Measurements from ENCODE around the gene NGFR.

DNA sequence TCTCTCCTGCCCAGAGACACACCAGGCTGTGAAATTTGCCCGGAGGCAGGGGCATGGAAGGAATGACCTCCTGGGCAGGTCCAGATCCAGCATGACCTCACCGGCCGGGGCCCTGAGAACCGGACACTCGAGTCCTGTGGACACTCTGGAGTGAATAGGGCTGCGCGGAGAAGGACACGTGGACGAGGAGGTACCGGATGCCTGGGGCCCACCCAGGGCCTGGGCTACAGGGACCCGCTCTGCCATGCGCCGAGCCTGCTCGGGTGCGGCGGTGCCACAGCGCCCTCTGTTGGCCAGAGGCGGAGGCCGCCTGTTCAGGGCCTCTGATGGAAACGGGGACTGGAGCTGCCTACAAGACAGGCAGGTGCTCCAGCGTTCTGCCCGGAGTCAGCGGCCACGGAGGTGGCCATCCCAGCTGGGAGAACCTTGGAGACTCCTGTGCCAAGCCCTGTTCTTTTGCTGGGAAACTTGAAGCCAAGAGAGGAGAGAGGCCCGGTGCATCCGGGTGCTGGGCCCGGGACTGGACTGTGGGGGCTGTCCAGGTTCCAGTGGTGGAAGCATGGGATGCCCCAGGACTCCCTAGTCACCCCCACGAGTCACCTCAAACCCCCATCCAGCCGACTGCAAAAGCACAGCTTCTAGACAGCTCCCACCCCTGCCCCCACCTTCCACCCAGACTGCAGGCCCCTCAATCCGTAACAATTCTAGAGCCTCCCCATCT is 61.3 kb downstream of the NGFR start:
- TF ChIP-seq EP300 (IDR thresholded peaks at IDR 0.05) (no peak), POLR2A (IDR thresholded peaks at IDR 0.05) (no peak)
- TF ChIP-seq, protein P1, sequence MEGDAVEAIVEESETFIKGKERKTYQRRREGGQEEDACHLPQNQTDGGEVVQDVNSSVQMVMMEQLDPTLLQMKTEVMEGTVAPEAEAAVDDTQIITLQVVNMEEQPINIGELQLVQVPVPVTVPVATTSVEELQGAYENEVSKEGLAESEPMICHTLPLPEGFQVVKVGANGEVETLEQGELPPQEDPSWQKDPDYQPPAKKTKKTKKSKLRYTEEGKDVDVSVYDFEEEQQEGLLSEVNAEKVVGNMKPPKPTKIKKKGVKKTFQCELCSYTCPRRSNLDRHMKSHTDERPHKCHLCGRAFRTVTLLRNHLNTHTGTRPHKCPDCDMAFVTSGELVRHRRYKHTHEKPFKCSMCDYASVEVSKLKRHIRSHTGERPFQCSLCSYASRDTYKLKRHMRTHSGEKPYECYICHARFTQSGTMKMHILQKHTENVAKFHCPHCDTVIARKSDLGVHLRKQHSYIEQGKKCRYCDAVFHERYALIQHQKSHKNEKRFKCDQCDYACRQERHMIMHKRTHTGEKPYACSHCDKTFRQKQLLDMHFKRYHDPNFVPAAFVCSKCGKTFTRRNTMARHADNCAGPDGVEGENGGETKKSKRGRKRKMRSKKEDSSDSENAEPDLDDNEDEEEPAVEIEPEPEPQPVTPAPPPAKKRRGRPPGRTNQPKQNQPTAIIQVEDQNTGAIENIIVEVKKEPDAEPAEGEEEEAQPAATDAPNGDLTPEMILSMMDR (IDR thresholded peaks at IDR 0.05), result peak in 5 of 7 experiments; percentile 90 to 99 (median 96)
